GM21515 (cell line): Measurements from ENCODE around the gene PHLDA3.

Experiments
- ATAC-seq: cut with Tn5 transposase; IDR thresholded peaks from one replicate; pipeline ENCODE4 v1.9.1; 2021; ENCODE audit not compliant: unreplicated experiment

Gene PHLDA3

GRCh38 chr1:201436393-201436792, 32.6 kb downstream of the PHLDA3 start:
- no peak for ATAC-seq

DNA sequence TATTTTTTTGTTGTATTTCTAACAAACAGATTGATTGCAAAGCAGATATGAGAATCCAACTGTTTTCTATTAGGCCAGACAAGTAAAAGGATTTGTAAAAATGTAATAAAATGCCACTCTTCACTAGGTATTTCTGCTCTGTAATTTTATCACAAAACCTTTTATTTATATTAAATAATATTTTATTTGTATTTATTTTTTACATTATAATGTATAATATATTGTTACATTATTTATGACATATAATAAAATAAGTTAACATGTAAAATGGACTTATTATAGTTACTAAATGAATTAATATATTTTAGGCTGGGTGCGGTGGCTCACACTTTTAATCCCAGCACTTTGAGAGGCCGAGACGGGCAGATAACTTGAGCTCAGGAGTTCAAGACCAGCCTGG, 34.7 kb downstream of the PHLDA3 start:
- ATAC-seq: no peak

DNA sequence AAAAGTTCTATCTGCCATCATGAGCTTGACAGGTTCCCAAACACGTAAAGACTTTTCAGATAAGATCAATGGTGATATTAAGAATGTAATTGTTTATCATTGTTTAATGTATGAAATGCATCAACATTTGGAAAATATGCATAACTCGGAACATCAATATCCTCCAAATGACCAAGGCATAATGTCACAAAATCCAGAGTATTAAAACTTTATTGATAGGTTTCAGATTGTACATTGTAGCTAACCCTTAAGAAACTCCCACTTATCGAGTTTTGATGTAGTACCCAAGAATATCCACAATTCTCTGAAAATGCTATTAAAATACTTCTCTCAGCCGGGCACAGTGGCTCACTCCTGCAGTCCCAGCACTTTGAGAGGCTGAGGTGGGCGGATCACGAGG, 35.4 kb downstream of the PHLDA3 start:
- ATAC-seq: no peak

DNA sequence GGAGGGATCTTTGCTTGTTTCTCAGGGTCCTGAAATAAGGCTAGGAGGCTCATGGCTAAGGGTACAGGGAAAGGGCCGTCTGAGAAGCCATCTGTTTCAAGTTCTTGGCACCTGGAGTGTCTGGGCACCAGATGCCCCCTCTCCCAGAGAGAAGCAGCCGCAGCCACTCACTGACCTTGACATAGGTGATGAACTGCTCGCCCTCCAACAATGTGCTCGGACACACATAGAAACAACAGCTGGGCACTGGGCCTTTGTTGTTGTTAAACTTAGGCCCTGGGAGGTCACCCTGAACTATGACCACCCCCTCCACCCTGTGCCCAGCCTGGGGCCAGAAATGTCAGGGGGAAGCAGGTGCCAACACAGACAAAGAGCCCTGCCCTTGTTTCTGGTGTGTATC, 38.2 kb downstream of the PHLDA3 start:
- ATAC-seq: no peak

DNA sequence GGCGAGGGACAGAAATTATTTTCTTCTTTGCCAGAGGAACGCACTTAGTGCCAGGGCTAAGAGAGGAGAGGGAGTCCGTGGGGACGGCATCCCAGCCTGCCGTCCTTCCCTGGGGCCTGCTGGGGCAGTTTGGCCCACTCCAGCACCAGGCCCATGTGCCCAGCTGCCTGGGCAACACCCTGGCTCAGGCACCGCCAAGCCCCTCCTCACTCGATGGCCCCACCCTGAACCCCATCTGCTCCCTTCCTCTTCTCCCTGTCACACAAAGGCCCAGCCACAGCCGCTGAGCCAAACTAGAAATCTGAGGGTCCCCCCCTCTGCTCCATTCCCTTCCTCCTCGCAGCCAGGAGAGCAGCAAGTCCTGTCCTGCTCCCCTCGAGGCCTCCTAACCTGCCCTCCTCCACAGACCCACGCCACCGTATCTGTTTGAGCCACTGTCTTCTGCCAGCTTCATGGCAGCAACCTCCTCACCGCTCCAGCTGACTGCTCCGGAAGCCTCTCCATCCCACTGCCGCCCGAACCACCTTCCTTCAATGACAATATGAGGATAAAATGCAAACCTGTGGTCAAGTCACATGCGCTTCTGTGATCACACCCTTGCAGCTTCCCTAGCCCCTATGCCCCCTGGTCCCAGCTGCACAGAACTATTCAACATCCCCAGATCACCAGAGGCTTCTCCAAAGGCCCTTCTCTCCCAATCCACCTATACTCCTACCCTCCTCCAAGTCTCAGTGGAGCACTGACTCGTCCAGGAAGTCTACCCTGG, 39.1 kb downstream of the PHLDA3 start:
- no peak for ATAC-seq

GRCh38 chr1:201427963-201428362, 41.0 kb downstream of the PHLDA3 start:
- ATAC-seq: no peak

- no peak for ATAC-seq
Measured at GRCh38 chr1:201426479-201427310, 42.3 kb downstream of the PHLDA3 start.

DNA sequence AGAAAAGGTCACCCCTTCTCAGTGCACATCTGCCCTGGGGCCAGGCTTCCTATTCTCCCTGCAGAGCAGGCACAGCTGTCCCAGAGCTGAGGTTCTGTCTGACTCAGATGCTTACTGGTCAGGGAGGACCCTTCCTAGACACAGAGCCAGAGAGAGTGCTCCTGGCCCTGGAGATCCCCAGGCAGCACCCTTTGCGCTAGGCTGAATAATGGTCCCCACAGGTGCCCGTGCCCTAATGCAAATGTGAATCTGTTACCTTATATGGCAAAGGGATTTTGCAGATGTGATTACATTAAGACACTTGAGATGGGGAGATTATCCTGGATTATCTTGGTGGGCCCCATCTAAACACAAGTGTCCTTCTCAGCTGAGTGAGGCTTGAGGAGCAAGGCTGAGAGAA, 44.8 kb downstream of the PHLDA3 start:
- no peak for ATAC-seq

GRCh38 chr1:201423655-201424054, 45.3 kb downstream of the PHLDA3 start:
- no peak for ATAC-seq

GRCh38 chr1:201422436-201423030, 46.5 kb downstream of the PHLDA3 start:
- no peak for ATAC-seq

GRCh38 chr1:201422026-201422425, 47.0 kb downstream of the PHLDA3 start:
- no peak for ATAC-seq

DNA sequence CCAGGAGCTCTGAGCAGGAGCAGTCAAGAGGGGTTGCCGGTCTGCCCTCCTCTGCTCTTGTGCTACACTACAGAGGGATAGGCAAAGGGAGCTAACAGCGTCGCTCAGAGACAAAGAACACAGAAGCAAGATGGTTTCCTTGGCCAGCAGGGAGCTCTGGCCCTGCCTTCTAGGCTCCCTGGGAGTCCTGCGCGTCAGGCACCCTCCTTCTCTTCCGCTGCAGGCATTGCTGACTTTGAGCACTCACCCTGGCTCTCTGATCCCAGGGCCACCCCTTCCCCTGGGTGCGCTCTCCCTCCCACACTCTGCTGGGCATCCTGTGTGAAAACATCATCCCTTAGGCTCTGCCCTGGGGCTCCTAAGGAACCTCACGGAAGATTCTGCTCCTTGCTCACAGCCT, 47.9 kb downstream of the PHLDA3 start:
- ATAC-seq: no peak

GRCh38 chr1:201420608-201421002, 48.4 kb downstream of the PHLDA3 start:
- no peak for ATAC-seq

DNA sequence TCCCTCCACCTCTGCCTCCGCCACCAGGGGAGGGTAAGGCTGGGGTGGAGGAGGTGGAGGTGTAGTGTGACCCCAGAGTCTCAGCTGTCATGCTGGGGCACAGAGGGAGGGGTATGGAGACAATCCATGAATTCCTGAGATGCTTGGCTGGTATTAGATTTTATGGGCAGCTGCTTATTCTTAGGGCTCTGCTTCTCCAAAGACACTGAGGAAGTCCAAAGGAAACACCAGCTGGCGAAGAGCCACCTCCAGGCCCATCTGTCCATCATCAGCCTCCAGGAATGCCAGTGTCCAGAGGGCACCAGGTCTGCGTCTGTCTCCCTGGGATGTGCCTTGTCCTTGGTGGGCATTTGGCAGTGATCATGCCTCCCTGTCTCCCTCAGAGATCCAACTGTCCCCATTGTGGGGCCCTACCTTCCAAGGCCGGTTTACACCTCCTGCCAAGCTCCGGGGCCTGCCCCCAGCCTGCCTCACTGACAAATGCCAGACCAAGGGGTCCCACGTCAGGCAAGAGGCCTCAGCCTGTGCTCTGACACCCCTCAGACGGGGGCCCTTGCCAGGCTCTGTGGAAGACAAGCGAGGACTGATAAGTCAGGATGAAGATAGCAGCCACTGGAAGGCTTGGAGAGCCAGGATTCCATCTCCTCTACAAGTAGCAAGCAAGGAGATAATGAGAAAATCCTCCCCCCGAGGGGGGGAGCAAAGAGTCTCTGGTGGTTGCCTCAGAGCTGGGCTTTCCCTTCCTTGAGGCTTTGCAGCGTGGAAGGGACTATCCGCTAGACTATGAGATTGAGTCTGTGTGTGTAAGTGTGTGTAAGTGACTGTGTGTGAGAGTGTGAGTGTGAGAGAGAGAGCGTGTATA, 49.0 kb downstream of the PHLDA3 start:
- no peak for ATAC-seq

GRCh38 chr1:201419256-201419655, 49.7 kb downstream of the PHLDA3 start:
- no peak for ATAC-seq

- ATAC-seq: no peak
Measured at GRCh38 chr1:201418461-201418860, 50.5 kb downstream of the PHLDA3 start.
